Left kidney (tissue), 2 donors: ENCODE results near the gene SMOC2. TPM values are rescaled to one million over a fixed set of nuclear protein-coding genes. Genes with fewer than 3 reads are reported as not detected.

Experiments used
- DNase-seq: peaks from one replicate; pipeline ENCODE4 v3.0.0-alpha.2; 2013
- polyA plus RNA-seq: library from polyadenylated mRNA; unstranded; fragments of 120-200 nt; gene quantifications from one replicate; pipeline ENCODE4 v1.2.1, GENCODE V29; 2013; ENCODE audit not compliant: insufficient read length

SMOC2 gene
- polyA plus RNA-seq, 1 donor = 20.5 TPM

GRCh38 chr6:168415098-168415992 lies 25.6 kb upstream of the SMOC2 start:
- no peak for DNase-seq

- no peak for DNase-seq
Measured at GRCh38 chr6:168415993-168416530, 24.9 kb upstream of the SMOC2 start.

- no peak for DNase-seq
Measured at GRCh38 chr6:168416531-168416930, 24.5 kb upstream of the SMOC2 start.

- no peak for DNase-seq
Measured at GRCh38 chr6:168417191-168417590, 23.8 kb upstream of the SMOC2 start.

GRCh38 chr6:168417679-168418557 lies 23.1 kb upstream of the SMOC2 start:
- no peak for DNase-seq

- DNase-seq = no peak
Measured at GRCh38 chr6:168418711-168419121, 22.3 kb upstream of the SMOC2 start.

- DNase-seq = no peak
Measured at GRCh38 chr6:168419569-168419968, 21.4 kb upstream of the SMOC2 start.

- DNase-seq = no peak
Measured at GRCh38 chr6:168420084-168420483, 20.9 kb upstream of the SMOC2 start.

GRCh38 chr6:168420706-168421105 lies 20.3 kb upstream of the SMOC2 start:
- no peak for DNase-seq

- DNase-seq = no peak
Measured at GRCh38 chr6:168427184-168427583, 13.8 kb upstream of the SMOC2 start.

- DNase-seq = no peak
Measured at GRCh38 chr6:168428052-168428826, 12.7 kb upstream of the SMOC2 start.

- DNase-seq = no peak
Measured at GRCh38 chr6:168428863-168429262, 12.1 kb upstream of the SMOC2 start.

- DNase-seq = no peak
Measured at GRCh38 chr6:168432196-168432595, 8.8 kb upstream of the SMOC2 start.

- DNase-seq = no peak
Measured at GRCh38 chr6:168433898-168434297, 7.1 kb upstream of the SMOC2 start.

- DNase-seq = no peak
Measured at GRCh38 chr6:168434505-168434904, 6.5 kb upstream of the SMOC2 start.

GRCh38 chr6:168437751-168438150 lies 3.2 kb upstream of the SMOC2 start:
- no peak for DNase-seq

GRCh38 chr6:168438783-168439520 lies 2.0 kb upstream of the SMOC2 start:
- no peak for DNase-seq

- no peak for DNase-seq
Measured at GRCh38 chr6:168439794-168440450, 1.1 kb upstream of the SMOC2 start.

GRCh38 chr6:168441434-168442391 lies 729 bp downstream of the SMOC2 start:
- DNase-seq = no peak
